Natural killer cell (primary cell): ENCODE results near the gene ZNF530. TPM values are rescaled to one million over a fixed set of nuclear protein-coding genes. Genes with fewer than 3 reads are reported as not detected.

Experiments
- ATAC-seq, 3 donors: fragments of 150-1000 bp in 2 of 3; fragments of 200-7000 bp in 1 of 3; cut with Tn5 transposase; 1 replicate in 1 of 3; 2 replicates in 2 of 3; pipeline ENCODE4 v1.10.0; 2021; ENCODE audit warnings: mild to moderate bottlenecking in 2 of 3, moderate library complexity in 2 of 3
- DNase-seq, 2 donors: peaks; one replicate each; pipeline versions ENCODE4 v3.0.0 to v3.0.0-alpha.2; 2013 to 2021; ENCODE audit warnings: mixed read lengths in 1 of 2
- H3K27ac ChIP-seq: one replicate; pipeline ENCODE4 v1.5.1; 2013; ENCODE audit warnings: mild to moderate bottlenecking, low read length
- H3K27me3 ChIP-seq: one replicate; pipeline ENCODE4 v1.6.1; 2013; ENCODE audit warnings: low read length; ENCODE audit not compliant: control insufficient read depth, insufficient read depth
- H3K36me3 ChIP-seq: one replicate; pipeline ENCODE4 v1.6.1; 2013; ENCODE audit warnings: low read length; ENCODE audit not compliant: control insufficient read depth, insufficient read depth
- H3K4me1 ChIP-seq: one replicate; pipeline ENCODE4 v1.6.1; 2013; ENCODE audit warnings: low read length; ENCODE audit not compliant: control insufficient read depth, insufficient read depth
- H3K4me3 ChIP-seq: one replicate; pipeline ENCODE4 v1.5.1; 2013; ENCODE audit warnings: low read length
- H3K9me3 ChIP-seq: one replicate; pipeline ENCODE4 v1.6.1; 2013; ENCODE audit warnings: low read length; ENCODE audit not compliant: control insufficient read depth, insufficient read depth
- H3K27ac Mint-ChIP-seq, 2 donors: one replicate each; pipeline ENCODE4 v1.8.0; 2022; ENCODE audit warnings: mild to moderate bottlenecking in 2 of 2, mixed read lengths in 2 of 2, moderate library complexity in 1 of 2
- H3K27me3 Mint-ChIP-seq, 2 donors: one replicate each; pipeline ENCODE4 v1.8.0; 2022; ENCODE audit warnings: low read depth in 2 of 2, mixed read lengths in 2 of 2
- H3K36me3 Mint-ChIP-seq: one replicate; pipeline ENCODE4 v1.8.0; 2022; ENCODE audit warnings: mixed read lengths
- H3K4me1 Mint-ChIP-seq, 2 donors: one replicate each; pipeline ENCODE4 v1.8.0; 2022; ENCODE audit warnings: mixed read lengths in 2 of 2
- H3K4me3 Mint-ChIP-seq: one replicate; pipeline ENCODE4 v1.8.0; 2022; ENCODE audit warnings: mild to moderate bottlenecking, moderate library complexity, mixed read lengths
- H3K9me3 Mint-ChIP-seq, 2 donors: one replicate each; pipeline ENCODE4 v1.8.0; 2022; ENCODE audit warnings: mixed read lengths in 2 of 2
- WGBS: methylation state at CpG from one replicate; pipeline ENCODE4 v1.1.7; 2013; ENCODE audit warnings: missing lambda C conversion rate; ENCODE audit not compliant: insufficient coverage; 5-methylcytosine and 5-hydroxymethylcytosine counted together
- intact Hi-C: fragments of 100-400 bp; cut with micrococcal nuclease; formaldehyde crosslinking; loops from one replicate; pipeline ENCODE4 v1.14.2; 2022
- total RNA-seq, 4 donors: library from RNA; stranded (reverse); fragments of 120-200 nt in 1 of 4; gene quantifications; one replicate each; pipeline versions ENCODE4 v1.2.3 to v1.2.4, GENCODE V29; 2013 to 2022
- TF ChIP-seq, protein P1 (sequence below): fragments of 200-600 bp; IDR thresholded peaks from one replicate; pipeline ENCODE4 v1.8.0; 2022; ENCODE audit warnings: antibody characterized with exemption

The ZNF530 gene
- total RNA-seq, 3 donors from 2014 or later (not counting 1 experiment from before 2014, with no cell fraction given), result 5.1 to 8.0 (median 5.6) TPM

- no peak overlapping the region for H3K4me3 ChIP-seq
Observed at GRCh38 chr19:57558525-57558924, 41.2 kb upstream of the ZNF530 start.

DNA sequence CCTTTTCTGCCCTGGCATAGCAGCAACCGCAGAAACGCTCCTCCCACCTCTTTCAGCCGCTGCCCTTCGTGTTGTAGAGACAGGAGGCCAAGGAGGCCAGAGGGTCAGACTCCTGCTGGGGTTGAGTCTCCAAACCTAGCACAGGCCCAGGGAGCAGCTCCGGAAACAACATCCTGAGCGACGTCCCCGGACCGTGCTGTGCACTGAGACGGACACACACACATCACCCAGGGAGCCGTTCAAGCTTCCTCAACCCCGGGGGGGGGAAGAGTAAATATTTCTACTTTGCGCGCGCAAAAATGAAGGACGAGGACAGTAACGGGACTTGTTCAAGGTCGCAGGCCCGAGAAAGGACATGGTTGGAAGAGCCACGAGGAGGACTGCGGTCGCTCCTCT lies 40.7 kb upstream of the ZNF530 start:
- ATAC-seq, result peak; percentile 9 to 23 (median 22)
- intact Hi-C loops, result loop anchor here (1.0 kb wide), 2 partner anchors 19 to 124 kb away; partner anchors contain the start of genes ZNF416 and ZNF749
- peaks cover 33 to 34% of the 10 kb centered on the region in 2 donors for H3K4me1 Mint-ChIP-seq
- H3K27me3 ChIP-seq, result no peaks in the 10 kb centered on the region
- H3K9me3 Mint-ChIP-seq, result peaks cover 5 to 8% of the 10 kb centered on the region in 2 donors
- H3K4me1 ChIP-seq, result peaks cover 19% of the 10 kb centered on the region
- peak in 1 of 2 donors; percentile 32 for DNase-seq
- H3K4me3 Mint-ChIP-seq, result peak overlapping the region; percentile 98
- peaks cover 0 to 8% of the 10 kb centered on the region in 2 donors for H3K27me3 Mint-ChIP-seq
- peaks cover 22% of the 10 kb centered on the region for H3K9me3 ChIP-seq
- peaks cover 47% of the 10 kb centered on the region for H3K36me3 Mint-ChIP-seq
- WGBS, result under 1% methylated on average over 22 of the region's 22 CpGs
- TF ChIP-seq, protein P1, sequence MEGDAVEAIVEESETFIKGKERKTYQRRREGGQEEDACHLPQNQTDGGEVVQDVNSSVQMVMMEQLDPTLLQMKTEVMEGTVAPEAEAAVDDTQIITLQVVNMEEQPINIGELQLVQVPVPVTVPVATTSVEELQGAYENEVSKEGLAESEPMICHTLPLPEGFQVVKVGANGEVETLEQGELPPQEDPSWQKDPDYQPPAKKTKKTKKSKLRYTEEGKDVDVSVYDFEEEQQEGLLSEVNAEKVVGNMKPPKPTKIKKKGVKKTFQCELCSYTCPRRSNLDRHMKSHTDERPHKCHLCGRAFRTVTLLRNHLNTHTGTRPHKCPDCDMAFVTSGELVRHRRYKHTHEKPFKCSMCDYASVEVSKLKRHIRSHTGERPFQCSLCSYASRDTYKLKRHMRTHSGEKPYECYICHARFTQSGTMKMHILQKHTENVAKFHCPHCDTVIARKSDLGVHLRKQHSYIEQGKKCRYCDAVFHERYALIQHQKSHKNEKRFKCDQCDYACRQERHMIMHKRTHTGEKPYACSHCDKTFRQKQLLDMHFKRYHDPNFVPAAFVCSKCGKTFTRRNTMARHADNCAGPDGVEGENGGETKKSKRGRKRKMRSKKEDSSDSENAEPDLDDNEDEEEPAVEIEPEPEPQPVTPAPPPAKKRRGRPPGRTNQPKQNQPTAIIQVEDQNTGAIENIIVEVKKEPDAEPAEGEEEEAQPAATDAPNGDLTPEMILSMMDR, result no peak
- H3K4me3 ChIP-seq, result peak overlapping the region; percentile 93
- H3K27ac ChIP-seq, result peak overlapping the region; percentile 65
- peak overlapping the region; percentile 87 to 94 for H3K27ac Mint-ChIP-seq
- peaks cover 18% of the 10 kb centered on the region for H3K36me3 ChIP-seq

More at GRCh38 chr19:57558525-57558924, 41.2 kb upstream of the ZNF530 start:
- H3K4me1 Mint-ChIP-seq, result peaks cover 33 to 34% of the 10 kb centered on the region in 2 donors
- peaks cover 19% of the 10 kb centered on the region for H3K4me1 ChIP-seq
- no peaks in the 10 kb centered on the region for H3K27me3 ChIP-seq
- TF ChIP-seq, protein P1, result no peak
- DNase-seq (no peak), ATAC-seq (no peak)
- peaks cover 5% of the 10 kb centered on the region in 2 donors for H3K9me3 Mint-ChIP-seq
- H3K27me3 Mint-ChIP-seq, result peaks cover 0 to 6% of the 10 kb centered on the region in 2 donors
- H3K36me3 Mint-ChIP-seq, result peaks cover 44% of the 10 kb centered on the region
- H3K27ac Mint-ChIP-seq, result peak overlapping the region; percentile 87 to 94
- H3K9me3 ChIP-seq, result peaks cover 23% of the 10 kb centered on the region
- H3K4me3 Mint-ChIP-seq, result peak overlapping the region; percentile 98
- no peak overlapping the region for H3K27ac ChIP-seq
- 50% methylated on average over 6 of the region's 6 CpGs for WGBS
- intact Hi-C loops, result no loop called here
- peaks cover 18% of the 10 kb centered on the region for H3K36me3 ChIP-seq

DNA sequence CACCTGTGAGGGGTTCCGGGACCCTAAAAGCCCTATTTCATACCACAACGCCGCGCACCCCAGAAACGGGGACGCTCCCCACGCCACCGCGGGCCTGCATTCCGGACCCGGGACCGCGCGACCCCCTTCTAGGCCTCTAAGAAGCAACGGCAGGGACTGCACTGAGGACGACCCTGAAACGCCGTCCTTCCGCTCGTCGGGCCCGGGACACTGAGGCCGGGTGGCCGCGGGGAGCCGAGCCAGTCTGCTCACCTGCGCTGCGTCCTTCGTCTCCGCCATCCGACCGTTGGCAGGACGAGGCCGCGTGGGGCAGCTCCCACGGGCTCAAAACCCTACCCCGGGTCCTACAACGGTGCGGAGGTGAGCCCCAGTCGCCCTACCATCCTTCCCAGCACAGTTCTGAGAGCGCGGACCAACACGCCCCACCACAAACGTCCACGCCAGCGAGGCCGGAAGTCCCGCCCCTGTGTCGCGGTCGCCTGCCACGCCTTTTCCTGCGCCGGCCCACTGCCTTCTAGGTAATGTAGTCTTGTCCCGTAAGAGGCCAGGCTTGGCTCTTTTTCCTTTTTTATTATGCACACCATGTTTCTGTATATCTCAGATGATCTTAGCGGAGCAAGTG lies 40.2 kb upstream of the ZNF530 start, which contains the start of gene ZNF550:
Gene ZNF550, minus strand, starts transcription at position 460 of the 622 bp plus-strand sequence. Its CDS starts 181 bp downstream, at position 279.
- Histone ChIP-seq H3K27me3 (no peaks in the 10 kb centered on the region), H3K9me3 (peaks cover 27% of the 10 kb centered on the region), H3K4me1 (peaks cover 19% of the 10 kb centered on the region), H3K4me3 (peak within 1 kb of the TSS; percentile 93), H3K27ac (peak within 1 kb of the TSS; percentile 65), H3K36me3 (peaks cover 13% of the 10 kb centered on the region)
- peak within 1 kb of the TSS; percentile 98 for H3K4me3 Mint-ChIP-seq
- peaks cover 0 to 8% of the 10 kb centered on the region in 2 donors for H3K27me3 Mint-ChIP-seq
- under 1% methylated on average over 56 of the region's 56 CpGs for WGBS
- H3K27ac Mint-ChIP-seq, result peak within 1 kb of the TSS; percentile 87 to 94
- H3K36me3 Mint-ChIP-seq, result peaks cover 46% of the 10 kb centered on the region
- TF ChIP-seq, protein P1, result no peak
- peaks cover 5 to 8% of the 10 kb centered on the region in 2 donors for H3K9me3 Mint-ChIP-seq
- DNase-seq (peak; percentile 84 to 90), ATAC-seq (peak; percentile 94 to 99 (median 98))
- peaks cover 33 to 34% of the 10 kb centered on the region in 2 donors for H3K4me1 Mint-ChIP-seq
- intact Hi-C loops, result loop anchor here (1.0 kb wide), 2 partner anchors 19 to 124 kb away; partner anchors contain the start of genes ZNF416 and ZNF749
